Panc1 (cell line): ENCODE data around the gene IQSEC2. TPM values are rescaled to one million over a fixed set of nuclear protein-coding genes. Genes with fewer than 3 reads are reported as not detected.

ENCODE experiments used
- ATAC-seq: fragments of 200-7000 bp; cut with Tn5 transposase; 2 replicates; pipeline ENCODE4 v1.9.1; 2020; ENCODE audit warnings: mild to moderate bottlenecking, moderate library complexity
- BruUV-seq: library from RNA; stranded (reverse); fragments of 400-500 nt; replicated peaks from 2 replicates; lab custom pipeline; 2021; lab: Mats Ljungman, UMichigan
- CTCF ChIA-PET: fragments of 300-600 bp; sonication (Branson Sonifier 250); formaldehyde crosslinking; loops from one replicate; lab custom pipeline; 2022; ENCODE audit warnings: antibody characterized with exemption; lab: Charles Lee
- POLR2A ChIA-PET: fragments of 300-600 bp; sonication (Branson Sonifier 250); formaldehyde crosslinking; loops from one replicate; lab custom pipeline; 2022; ENCODE audit warnings: antibody characterized with exemption; lab: Charles Lee
- DNase-seq: peaks from one replicate; pipeline ENCODE4 v3.0.0-alpha.2; 2010; ENCODE audit warnings: low read depth, low spot score
- H3K27ac ChIP-seq: 2 replicates; pipeline ENCODE4 v1.5.1; 2011; ENCODE audit warnings: mild to moderate bottlenecking, low read length, inconsistent platforms
- H3K27me3 ChIP-seq: fragments of 200-500 bp; sonication (Bioruptor generic); 2 replicates; pipeline ENCODE4 v1.6.0; 2014; ENCODE audit warnings: low read length, inconsistent platforms; ENCODE audit not compliant: control insufficient read depth, insufficient read depth
- H3K36me3 ChIP-seq: fragments of 200-500 bp; sonication (Bioruptor generic); 2 replicates; pipeline ENCODE4 v1.5.1; 2014; ENCODE audit warnings: inconsistent platforms, mild to moderate bottlenecking, low read length, moderate library complexity; ENCODE audit not compliant: control insufficient read depth, insufficient read depth
- H3K4me1 ChIP-seq: 2 replicates; pipeline ENCODE4 v1.5.1; 2011; ENCODE audit warnings: inconsistent platforms, mild to moderate bottlenecking, low read length, moderate library complexity; ENCODE audit not compliant: control insufficient read depth, insufficient read depth
- H3K4me3 ChIP-seq, 2 experiments: 2 replicates each; pipeline ENCODE4 v1.5.1; 2011 to 2012; ENCODE audit warnings: low read depth in 2 of 2, low read length in 2 of 2, mild to moderate bottlenecking in 2 of 2, inconsistent platforms in 1 of 2, moderate library complexity in 1 of 2
- H3K9me3 ChIP-seq: fragments of 200-500 bp; sonication (Bioruptor generic); 2 replicates; pipeline ENCODE4 v1.5.1; 2014; ENCODE audit warnings: low read depth, mild to moderate bottlenecking, inconsistent platforms, low read length, moderate library complexity; ENCODE audit not compliant: control insufficient read depth, insufficient read depth
- CTCF ChIP-seq: fragments of 450-650 bp; IDR thresholded peaks from 2 replicates; pipeline ENCODE4 v1.5.1; 2017; ENCODE audit warnings: mild to moderate bottlenecking
- POLR2AphosphoS5 ChIP-seq: IDR thresholded peaks from 2 replicates; pipeline ENCODE4 v1.6.1; 2012; ENCODE audit warnings: mild to moderate bottlenecking, low read depth, low read length, moderate library complexity
- REST ChIP-seq, 2 experiments: IDR thresholded peaks; 2 replicates each; pipeline ENCODE4 v1.6.1; 2011 to 2012; ENCODE audit warnings: low read depth in 2 of 2, control low read depth in 1 of 2, low read length in 1 of 2, mild to moderate bottlenecking in 1 of 2, moderate library complexity in 1 of 2; ENCODE audit not compliant: insufficient read depth in 1 of 2
- SIN3A ChIP-seq: IDR thresholded peaks from 2 replicates; pipeline ENCODE4 v1.6.1; 2012; ENCODE audit warnings: low read depth, mild to moderate bottlenecking, low read length, moderate library complexity, borderline replicate concordance; ENCODE audit not compliant: insufficient read depth
- TCF7L2 ChIP-seq: IDR thresholded peaks from 2 replicates; pipeline ENCODE4 v1.6.1; 2011; ENCODE audit warnings: mild to moderate bottlenecking, low read depth, low read length, inconsistent platforms
- in situ Hi-C: cut with HindIII; loops from 2 replicates; pipeline ENCODE4 v1.10.0; 2016; ENCODE audit warnings: low sequenced_read_pairs, low pct_unique_long_range_greater_than_20kb
- intact Hi-C: fragments of 100-400 bp; cut with micrococcal nuclease; formaldehyde crosslinking; loops from one replicate; pipeline ENCODE4 v1.10.0; 2022; ENCODE audit not compliant: unreplicated experiment
- total RNA-seq: library from RNA; stranded (reverse); gene quantifications from one replicate; pipeline ENCODE4 v1.2.1, GENCODE V29; 2021; ENCODE audit not compliant: unreplicated experiment

Gene IQSEC2
- total RNA-seq, 1 experiment from 2014 or later = 38.8 TPM

GRCh38 chrX:53283567-53283966 lies 2.2 kb upstream of the IQSEC2 start:
- no peak for ATAC-seq
- Histone ChIP-seq H3K36me3 (no peaks in the 10 kb centered on the region), H3K27ac (no peak overlapping the region), H3K4me3 (no peak overlapping the region), H3K9me3 (no peaks in the 10 kb centered on the region), H3K4me1 (peaks cover 40% of the 10 kb centered on the region), H3K27me3 (no peaks in the 10 kb centered on the region)
- CTCF ChIA-PET = no interaction called here
- intact Hi-C loops (no loop called here), in situ Hi-C loops (no loop called here)
- POLR2A ChIA-PET = no interaction called here
- BruUV-seq = no TSS peak
- DNase-seq = no peak
- no peak for TF ChIP-seq TCF7L2
- TF ChIP-seq REST (IDR thresholded peaks at IDR 0.05; ENCODE audit: insufficient read depth in 1 of 2, low read depth in 2 of 2, low read length in 1 of 2) = peak; percentile 43 to 51; a peak in 2 of 4 replicates

GRCh38 chrX:53283099-53283498 lies 1.7 kb upstream of the IQSEC2 start:
- TF ChIP-seq SIN3A = no peak
- no peak for TF ChIP-seq TCF7L2
- TF ChIP-seq REST (IDR thresholded peaks at IDR 0.05; ENCODE audit: insufficient read depth in 1 of 2, low read depth in 2 of 2, low read length in 1 of 2) = no peak
- TF ChIP-seq CTCF = no peak
- no peak for TF ChIP-seq POLR2AphosphoS5
- intact Hi-C loops = no loop called here

More at GRCh38 chrX:53283099-53283498, 1.7 kb upstream of the IQSEC2 start:
- in situ Hi-C loops = no loop called here
- Histone ChIP-seq H3K27ac (no peak overlapping the region), H3K4me1 (peaks cover 40% of the 10 kb centered on the region), H3K27me3 (no peaks in the 10 kb centered on the region), H3K36me3 (no peaks in the 10 kb centered on the region), H3K4me3 (no peak overlapping the region), H3K9me3 (no peaks in the 10 kb centered on the region)
- no peak for ATAC-seq
- no TSS peak for BruUV-seq
- no peak for DNase-seq
- ChIA-PET POLR2A (interaction anchor here (0.6 kb wide), 2 partner anchors 133 to 145 kb away, joined by 3 to 8 read pairs; no protein-coding TSS in a partner anchor), CTCF (interaction anchor here (0.6 to 1.1 kb wide), 2 partner anchors 23 to 163 kb away, joined by 3 to 4 read pairs; no protein-coding TSS in a partner anchor)
